Panc1 (cell line): ENCODE results near the gene ALG9. TPM values are rescaled to one million over a fixed set of nuclear protein-coding genes. Genes with fewer than 3 reads are reported as not detected.
A peak's percentile ranks its signal among the peaks of the same experiment; 100 is the strongest.

Source experiments
- ATAC-seq: fragments of 200-7000 bp; cut with Tn5 transposase; 2 replicates; pipeline ENCODE4 v1.9.1; 2020; ENCODE audit warnings: mild to moderate bottlenecking, moderate library complexity
- BruUV-seq: library from RNA; stranded (reverse); fragments of 400-500 nt; replicated peaks from 2 replicates; lab custom pipeline; 2021; lab: Mats Ljungman, UMichigan
- CTCF ChIA-PET: fragments of 300-600 bp; sonication (Branson Sonifier 250); formaldehyde crosslinking; loops from one replicate; lab custom pipeline; 2022; ENCODE audit warnings: antibody characterized with exemption; lab: Charles Lee
- POLR2A ChIA-PET: fragments of 300-600 bp; sonication (Branson Sonifier 250); formaldehyde crosslinking; loops from one replicate; lab custom pipeline; 2022; ENCODE audit warnings: antibody characterized with exemption; lab: Charles Lee
- DNase-seq: peaks from one replicate; pipeline ENCODE4 v3.0.0-alpha.2; 2010; ENCODE audit warnings: low read depth, low spot score
- H3K27ac ChIP-seq: 2 replicates; pipeline ENCODE4 v1.5.1; 2011; ENCODE audit warnings: mild to moderate bottlenecking, low read length, inconsistent platforms
- H3K27me3 ChIP-seq: fragments of 200-500 bp; sonication (Bioruptor generic); 2 replicates; pipeline ENCODE4 v1.6.0; 2014; ENCODE audit warnings: low read length, inconsistent platforms; ENCODE audit not compliant: control insufficient read depth, insufficient read depth
- H3K36me3 ChIP-seq: fragments of 200-500 bp; sonication (Bioruptor generic); 2 replicates; pipeline ENCODE4 v1.5.1; 2014; ENCODE audit warnings: inconsistent platforms, mild to moderate bottlenecking, low read length, moderate library complexity; ENCODE audit not compliant: control insufficient read depth, insufficient read depth
- H3K4me1 ChIP-seq: 2 replicates; pipeline ENCODE4 v1.5.1; 2011; ENCODE audit warnings: inconsistent platforms, mild to moderate bottlenecking, low read length, moderate library complexity; ENCODE audit not compliant: control insufficient read depth, insufficient read depth
- H3K4me3 ChIP-seq, 2 experiments: 2 replicates each; pipeline ENCODE4 v1.5.1; 2011 to 2012; ENCODE audit warnings: low read depth in 2 of 2, low read length in 2 of 2, mild to moderate bottlenecking in 2 of 2, inconsistent platforms in 1 of 2, moderate library complexity in 1 of 2
- H3K9me3 ChIP-seq: fragments of 200-500 bp; sonication (Bioruptor generic); 2 replicates; pipeline ENCODE4 v1.5.1; 2014; ENCODE audit warnings: low read depth, mild to moderate bottlenecking, inconsistent platforms, low read length, moderate library complexity; ENCODE audit not compliant: control insufficient read depth, insufficient read depth
- POLR2AphosphoS5 ChIP-seq: IDR thresholded peaks from 2 replicates; pipeline ENCODE4 v1.6.1; 2012; ENCODE audit warnings: mild to moderate bottlenecking, low read depth, low read length, moderate library complexity
- SIN3A ChIP-seq: IDR thresholded peaks from 2 replicates; pipeline ENCODE4 v1.6.1; 2012; ENCODE audit warnings: low read depth, mild to moderate bottlenecking, low read length, moderate library complexity, borderline replicate concordance; ENCODE audit not compliant: insufficient read depth
- TCF7L2 ChIP-seq: IDR thresholded peaks from 2 replicates; pipeline ENCODE4 v1.6.1; 2011; ENCODE audit warnings: mild to moderate bottlenecking, low read depth, low read length, inconsistent platforms
- in situ Hi-C: cut with HindIII; loops from 2 replicates; pipeline ENCODE4 v1.10.0; 2016; ENCODE audit warnings: low sequenced_read_pairs, low pct_unique_long_range_greater_than_20kb
- intact Hi-C: fragments of 100-400 bp; cut with micrococcal nuclease; formaldehyde crosslinking; loops from one replicate; pipeline ENCODE4 v1.10.0; 2022; ENCODE audit not compliant: unreplicated experiment
- total RNA-seq: library from RNA; stranded (reverse); gene quantifications from one replicate; pipeline ENCODE4 v1.2.1, GENCODE V29; 2021; ENCODE audit not compliant: unreplicated experiment
- TF ChIP-seq, protein P1 (sequence below), 2 experiments: IDR thresholded peaks; 2 replicates each; pipeline ENCODE4 v1.6.1; 2011 to 2012; ENCODE audit warnings: low read depth in 2 of 2, control low read depth in 1 of 2, low read length in 1 of 2, mild to moderate bottlenecking in 1 of 2, moderate library complexity in 1 of 2; ENCODE audit not compliant: insufficient read depth in 1 of 2
- TF ChIP-seq, protein P2 (sequence below): fragments of 450-650 bp; IDR thresholded peaks from 2 replicates; pipeline ENCODE4 v1.5.1; 2017; ENCODE audit warnings: mild to moderate bottlenecking

ALG9 gene
- total RNA-seq, 1 experiment from 2014 or later: 27.1 TPM

GRCh38 chr11:111882202-111882601 is 10.8 kb upstream of the ALG9 start:
- ATAC-seq: no peak
- Histone ChIP-seq H3K36me3 (no peaks in the 10 kb centered on the region), H3K4me1 (peaks cover 9% of the 10 kb centered on the region; the same call in 1 of the 2 replicates), H3K9me3 (no peaks in the 10 kb centered on the region), H3K27ac (no peak overlapping the region), H3K4me3 (no peak overlapping the region), H3K27me3 (no peaks in the 10 kb centered on the region)
- POLR2A ChIA-PET: no interaction called here
- intact Hi-C loops (no loop called here), in situ Hi-C loops (no loop called here)
- no TSS peak for BruUV-seq
- CTCF ChIA-PET: no interaction called here
- no peak for DNase-seq
- TF ChIP-seq SIN3A (no peak), TCF7L2 (no peak), POLR2AphosphoS5 (no peak)
- TF ChIP-seq, protein P1, sequence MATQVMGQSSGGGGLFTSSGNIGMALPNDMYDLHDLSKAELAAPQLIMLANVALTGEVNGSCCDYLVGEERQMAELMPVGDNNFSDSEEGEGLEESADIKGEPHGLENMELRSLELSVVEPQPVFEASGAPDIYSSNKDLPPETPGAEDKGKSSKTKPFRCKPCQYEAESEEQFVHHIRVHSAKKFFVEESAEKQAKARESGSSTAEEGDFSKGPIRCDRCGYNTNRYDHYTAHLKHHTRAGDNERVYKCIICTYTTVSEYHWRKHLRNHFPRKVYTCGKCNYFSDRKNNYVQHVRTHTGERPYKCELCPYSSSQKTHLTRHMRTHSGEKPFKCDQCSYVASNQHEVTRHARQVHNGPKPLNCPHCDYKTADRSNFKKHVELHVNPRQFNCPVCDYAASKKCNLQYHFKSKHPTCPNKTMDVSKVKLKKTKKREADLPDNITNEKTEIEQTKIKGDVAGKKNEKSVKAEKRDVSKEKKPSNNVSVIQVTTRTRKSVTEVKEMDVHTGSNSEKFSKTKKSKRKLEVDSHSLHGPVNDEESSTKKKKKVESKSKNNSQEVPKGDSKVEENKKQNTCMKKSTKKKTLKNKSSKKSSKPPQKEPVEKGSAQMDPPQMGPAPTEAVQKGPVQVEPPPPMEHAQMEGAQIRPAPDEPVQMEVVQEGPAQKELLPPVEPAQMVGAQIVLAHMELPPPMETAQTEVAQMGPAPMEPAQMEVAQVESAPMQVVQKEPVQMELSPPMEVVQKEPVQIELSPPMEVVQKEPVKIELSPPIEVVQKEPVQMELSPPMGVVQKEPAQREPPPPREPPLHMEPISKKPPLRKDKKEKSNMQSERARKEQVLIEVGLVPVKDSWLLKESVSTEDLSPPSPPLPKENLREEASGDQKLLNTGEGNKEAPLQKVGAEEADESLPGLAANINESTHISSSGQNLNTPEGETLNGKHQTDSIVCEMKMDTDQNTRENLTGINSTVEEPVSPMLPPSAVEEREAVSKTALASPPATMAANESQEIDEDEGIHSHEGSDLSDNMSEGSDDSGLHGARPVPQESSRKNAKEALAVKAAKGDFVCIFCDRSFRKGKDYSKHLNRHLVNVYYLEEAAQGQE (IDR thresholded peaks at IDR 0.05; ENCODE audit: insufficient read depth in 1 of 2, low read depth in 2 of 2, low read length in 1 of 2): no peak
- TF ChIP-seq, protein P2, sequence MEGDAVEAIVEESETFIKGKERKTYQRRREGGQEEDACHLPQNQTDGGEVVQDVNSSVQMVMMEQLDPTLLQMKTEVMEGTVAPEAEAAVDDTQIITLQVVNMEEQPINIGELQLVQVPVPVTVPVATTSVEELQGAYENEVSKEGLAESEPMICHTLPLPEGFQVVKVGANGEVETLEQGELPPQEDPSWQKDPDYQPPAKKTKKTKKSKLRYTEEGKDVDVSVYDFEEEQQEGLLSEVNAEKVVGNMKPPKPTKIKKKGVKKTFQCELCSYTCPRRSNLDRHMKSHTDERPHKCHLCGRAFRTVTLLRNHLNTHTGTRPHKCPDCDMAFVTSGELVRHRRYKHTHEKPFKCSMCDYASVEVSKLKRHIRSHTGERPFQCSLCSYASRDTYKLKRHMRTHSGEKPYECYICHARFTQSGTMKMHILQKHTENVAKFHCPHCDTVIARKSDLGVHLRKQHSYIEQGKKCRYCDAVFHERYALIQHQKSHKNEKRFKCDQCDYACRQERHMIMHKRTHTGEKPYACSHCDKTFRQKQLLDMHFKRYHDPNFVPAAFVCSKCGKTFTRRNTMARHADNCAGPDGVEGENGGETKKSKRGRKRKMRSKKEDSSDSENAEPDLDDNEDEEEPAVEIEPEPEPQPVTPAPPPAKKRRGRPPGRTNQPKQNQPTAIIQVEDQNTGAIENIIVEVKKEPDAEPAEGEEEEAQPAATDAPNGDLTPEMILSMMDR: no peak

DNA sequence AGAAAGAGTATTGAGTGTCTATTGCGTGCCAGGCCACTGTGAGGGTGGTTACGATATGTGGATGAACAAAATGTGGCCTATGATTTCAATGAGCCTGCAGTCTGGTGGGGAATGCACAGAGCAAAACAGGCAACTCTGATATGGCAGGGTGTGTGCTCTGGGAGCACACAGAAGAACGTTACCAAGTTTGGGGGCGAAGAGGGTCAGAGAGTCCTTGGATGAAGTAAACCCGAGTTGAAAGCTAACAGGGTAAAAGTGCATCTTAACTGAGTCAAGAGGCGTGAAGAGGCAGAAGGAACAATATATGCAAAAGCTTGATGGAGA is 8.2 kb upstream of the ALG9 start:
- TSS peak; percentile 95 for BruUV-seq
- peak; percentile 7; the same call in 1 of the 2 replicates for ATAC-seq

More for the DNA sequence above, 8.2 kb upstream of the ALG9 start:
- Histone ChIP-seq H3K36me3 (no peaks in the 10 kb centered on the region), H3K4me1 (peaks cover 9% of the 10 kb centered on the region; the same call in 1 of the 2 replicates), H3K27me3 (no peaks in the 10 kb centered on the region), H3K9me3 (no peaks in the 10 kb centered on the region), H3K4me3 (peak overlapping the region; percentile 80 to 90), H3K27ac (peak overlapping the region; percentile 92)
- ChIA-PET POLR2A (no interaction called here), CTCF (interaction anchor here (1.1 kb wide), 1 partner anchor 99 kb away, joined by 5 read pairs; no protein-coding TSS in a partner anchor)
- DNase-seq: no peak
- in situ Hi-C loops: no loop called here
- TF ChIP-seq, protein P1 (IDR thresholded peaks at IDR 0.05; ENCODE audit: insufficient read depth in 1 of 2, low read depth in 2 of 2, low read length in 1 of 2): no peak
- TF ChIP-seq POLR2AphosphoS5: no peak
- TF ChIP-seq TCF7L2: no peak
- no peak for TF ChIP-seq SIN3A
- TF ChIP-seq, protein P2: no peak
- intact Hi-C loops: loop anchor here (10.0 kb wide), 1 partner anchor 105 kb away; no protein-coding TSS in a partner anchor
